ENCODE data around the gene DACT1. TPM values are rescaled to one million over a fixed set of nuclear protein-coding genes. Genes with fewer than 3 reads are reported as not detected.

Gene DACT1
- total and polyA plus RNA-seq, 2 donors (not counting 1 experiment from before 2014, with no cell fraction given): 10.2 to 10.6 TPM

GRCh38 chr14:58666737-58667136 is 29.0 kb downstream of the DACT1 start:
- TF ChIP-seq CTCF (conservative IDR thresholded peaks at IDR 0.05 in 1 of 2, IDR thresholded peaks at IDR 0.05 in 1 of 2; ENCODE audit: low read depth in 1 of 2, low read length in 2 of 2) (no peak), EZH2 (IDR thresholded peaks at IDR 0.05; ENCODE audit: low read length, missing control alignments) (no peak)

DNA sequence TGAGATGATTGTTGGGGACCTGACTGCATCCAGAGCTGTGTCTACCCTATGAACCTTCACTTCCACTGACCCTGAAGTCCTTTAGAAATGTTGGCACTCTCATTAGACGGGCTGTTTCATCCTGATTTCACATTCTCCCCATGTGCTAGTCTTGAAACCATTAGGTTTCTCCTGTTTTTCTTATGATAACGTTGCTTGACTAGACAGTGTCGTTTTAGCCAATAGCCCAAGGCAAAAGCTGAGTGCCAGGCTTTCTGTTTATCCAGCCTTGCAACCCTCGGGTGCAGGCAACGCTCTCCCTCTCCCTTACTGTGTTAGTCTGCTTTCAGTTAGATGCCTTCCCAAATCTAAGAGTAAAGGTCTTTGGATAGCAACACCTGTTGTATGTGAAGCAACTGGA is 30.1 kb downstream of the DACT1 start:
- Histone ChIP-seq H3K4me1 (ENCODE audit: control insufficient read depth, extremely low read depth, insufficient read depth, low read length) (no peaks in the 10 kb centered on the region), H3K4me2 (ENCODE audit: extremely low read depth, insufficient read depth, low read length) (no peak overlapping the region), H3K9ac (ENCODE audit: insufficient read depth, low read length) (no peak overlapping the region), H3K79me2 (ENCODE audit: control insufficient read depth, insufficient read depth, low read length) (no peaks in the 10 kb centered on the region), H4K20me1 (ENCODE audit: control insufficient read depth, extremely low read depth, insufficient read depth, low read length) (no peaks in the 10 kb centered on the region), H3K27ac (ENCODE audit: insufficient read depth, low read length) (no peak overlapping the region), H3K4me3 (replicated peaks in 1 of 4; ENCODE audit: control extremely low read depth in 1 of 4, insufficient read depth in 1 of 4, low read depth in 3 of 4, low read length in 4 of 4) (no peak overlapping the region), H2AFZ (ENCODE audit: low read length) (no peak overlapping the region), H3K9me3 (ENCODE audit: control insufficient read depth, insufficient read depth, low read depth, low read length) (no peaks in the 10 kb centered on the region), H3K27me3 (ENCODE audit: control insufficient read depth, insufficient read depth, low read length) (no peaks in the 10 kb centered on the region), H3K36me3 (ENCODE audit: control insufficient read depth, insufficient read depth, low read length) (no peaks in the 10 kb centered on the region)
- no peak for TF ChIP-seq CTCF (conservative IDR thresholded peaks at IDR 0.05 in 1 of 2, IDR thresholded peaks at IDR 0.05 in 1 of 2; ENCODE audit: low read depth in 1 of 2, low read length in 2 of 2)
- TF ChIP-seq EZH2 (IDR thresholded peaks at IDR 0.05; ENCODE audit: low read length, missing control alignments): no peak
- no peak for DNase-seq (ENCODE audit: low read depth in 2 of 2)

More at GRCh38 chr14:58666737-58667136, 29.0 kb downstream of the DACT1 start:
- no peaks in the 10 kb centered on the region for H3K4me1 ChIP-seq (ENCODE audit: control insufficient read depth, extremely low read depth, insufficient read depth, low read length)
- no peak overlapping the region for H3K9ac ChIP-seq (ENCODE audit: insufficient read depth, low read length)
- no peaks in the 10 kb centered on the region for H3K27me3 ChIP-seq (ENCODE audit: control insufficient read depth, insufficient read depth, low read length)
- no peaks in the 10 kb centered on the region for H3K79me2 ChIP-seq (ENCODE audit: control insufficient read depth, insufficient read depth, low read length)
- H3K36me3 ChIP-seq (ENCODE audit: control insufficient read depth, insufficient read depth, low read length): no peaks in the 10 kb centered on the region
- no peaks in the 10 kb centered on the region for H4K20me1 ChIP-seq (ENCODE audit: control insufficient read depth, extremely low read depth, insufficient read depth, low read length)
- H2AFZ ChIP-seq (ENCODE audit: low read length): no peak overlapping the region
- no peak overlapping the region for H3K27ac ChIP-seq (ENCODE audit: insufficient read depth, low read length)
- no peak for DNase-seq (ENCODE audit: low read depth in 2 of 2)
- no peaks in the 10 kb centered on the region for H3K9me3 ChIP-seq (ENCODE audit: control insufficient read depth, insufficient read depth, low read depth, low read length)
- no peak overlapping the region for H3K4me2 ChIP-seq (ENCODE audit: extremely low read depth, insufficient read depth, low read length)
- H3K4me3 ChIP-seq (replicated peaks in 1 of 4; ENCODE audit: control extremely low read depth in 1 of 4, insufficient read depth in 1 of 4, low read depth in 3 of 4, low read length in 4 of 4): no peak overlapping the region

GRCh38 chr14:58668848-58669480 is 31.2 kb downstream of the DACT1 start:
- Histone ChIP-seq H3K27ac (ENCODE audit: insufficient read depth, low read length) (no peak overlapping the region), H3K4me2 (ENCODE audit: extremely low read depth, insufficient read depth, low read length) (no peak overlapping the region), H3K79me2 (ENCODE audit: control insufficient read depth, insufficient read depth, low read length) (no peaks in the 10 kb centered on the region), H3K9ac (ENCODE audit: insufficient read depth, low read length) (no peak overlapping the region), H3K4me3 (replicated peaks in 1 of 4; ENCODE audit: control extremely low read depth in 1 of 4, insufficient read depth in 1 of 4, low read depth in 3 of 4, low read length in 4 of 4) (no peak overlapping the region), H2AFZ (ENCODE audit: low read length) (no peak overlapping the region), H3K4me1 (ENCODE audit: control insufficient read depth, extremely low read depth, insufficient read depth, low read length) (no peaks in the 10 kb centered on the region), H3K9me3 (ENCODE audit: control insufficient read depth, insufficient read depth, low read depth, low read length) (no peaks in the 10 kb centered on the region), H3K27me3 (ENCODE audit: control insufficient read depth, insufficient read depth, low read length) (no peaks in the 10 kb centered on the region), H4K20me1 (ENCODE audit: control insufficient read depth, extremely low read depth, insufficient read depth, low read length) (no peaks in the 10 kb centered on the region), H3K36me3 (ENCODE audit: control insufficient read depth, insufficient read depth, low read length) (no peaks in the 10 kb centered on the region)
- TF ChIP-seq CTCF (conservative IDR thresholded peaks at IDR 0.05 in 1 of 2, IDR thresholded peaks at IDR 0.05 in 1 of 2; ENCODE audit: low read depth in 1 of 2, low read length in 2 of 2): no peak
- no peak for TF ChIP-seq EZH2 (IDR thresholded peaks at IDR 0.05; ENCODE audit: low read length, missing control alignments)
- DNase-seq (ENCODE audit: low read depth in 2 of 2): no peak

All from fibroblast of lung (primary cell).